GM18499 (cell line): ENCODE measurements around the gene ZNF414.

Experiments used
- ATAC-seq: cut with Tn5 transposase; IDR thresholded peaks from one replicate; pipeline ENCODE4 v1.9.1; 2021; ENCODE audit warnings: moderate number of reproducible peaks; ENCODE audit not compliant: insufficient read depth, unreplicated experiment

The ZNF414 gene

GRCh38 chr19:8469613-8470368 lies 44.2 kb downstream of the ZNF414 start:
- ATAC-seq: no peak

DNA sequence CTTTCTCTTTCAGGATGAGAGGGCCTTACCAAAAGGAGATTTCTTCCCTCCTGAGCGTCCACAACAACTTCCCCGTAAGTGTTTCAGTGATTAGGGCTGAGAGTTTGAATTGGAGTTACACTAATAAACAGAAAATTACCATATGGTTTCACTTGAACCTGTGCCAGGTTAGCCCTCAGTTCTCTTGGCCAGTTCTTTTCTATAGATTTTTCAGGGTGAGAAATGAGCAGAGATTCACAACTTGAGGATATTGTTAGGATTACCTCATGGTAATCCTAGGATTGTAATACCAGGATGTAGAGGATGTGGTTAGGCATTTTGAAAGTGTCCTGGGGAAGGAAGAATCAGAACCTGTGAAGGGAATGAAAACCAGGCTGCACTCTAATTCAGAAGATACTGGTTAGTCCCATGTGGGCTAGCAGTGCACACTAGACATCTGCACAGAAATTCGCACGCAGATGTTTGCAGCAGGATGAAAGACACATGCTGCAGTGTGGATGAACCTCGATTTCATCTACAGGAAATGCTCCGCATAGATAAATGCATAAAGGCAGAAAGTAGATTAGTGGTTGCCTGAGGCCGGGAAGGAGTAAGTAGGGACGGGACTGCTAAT lies 45.1 kb downstream of the ZNF414 start:
- ATAC-seq: no peak

- ATAC-seq: no peak
Measured at GRCh38 chr19:8468124-8468523, 45.8 kb downstream of the ZNF414 start.

DNA sequence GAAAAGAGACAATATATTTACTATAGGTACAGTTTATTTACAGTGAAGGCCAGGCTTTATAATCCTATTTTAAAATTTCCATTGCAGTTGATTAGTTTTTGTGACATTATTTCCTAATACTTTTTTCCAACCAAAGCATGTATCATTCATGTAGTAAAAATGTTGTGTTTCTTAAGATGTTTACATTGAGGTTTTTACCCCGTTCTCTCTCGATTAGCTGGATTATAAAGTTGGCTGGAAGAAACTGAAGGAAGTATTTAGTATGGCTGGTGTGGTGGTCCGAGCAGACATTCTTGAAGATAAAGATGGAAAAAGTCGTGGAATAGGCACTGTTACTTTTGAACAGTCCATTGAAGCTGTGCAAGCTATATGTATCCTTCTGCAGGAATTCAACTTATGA lies 47.9 kb downstream of the ZNF414 start:
- no peak for ATAC-seq

DNA sequence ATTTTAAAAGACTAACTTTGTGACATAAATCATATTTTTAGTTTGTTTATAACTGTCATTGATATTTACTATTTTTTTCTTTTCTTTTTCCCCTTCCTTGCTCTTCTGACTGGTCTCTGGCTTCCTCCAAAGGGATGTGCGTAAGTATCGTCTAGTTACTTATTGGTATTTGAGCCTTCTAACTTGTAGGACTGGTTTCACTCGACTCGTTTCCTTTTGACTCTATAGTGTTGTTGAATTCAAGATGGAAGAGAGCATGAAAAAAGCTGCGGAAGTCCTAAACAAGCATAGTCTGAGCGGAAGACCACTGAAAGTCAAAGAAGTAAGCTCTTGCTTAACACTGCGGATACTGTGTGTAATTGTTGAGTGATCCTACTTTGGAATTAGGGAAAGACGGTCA lies 50.6 kb downstream of the ZNF414 start:
- no peak for ATAC-seq

- ATAC-seq: no peak
Measured at GRCh38 chr19:8462571-8462970, 51.4 kb downstream of the ZNF414 start.

DNA sequence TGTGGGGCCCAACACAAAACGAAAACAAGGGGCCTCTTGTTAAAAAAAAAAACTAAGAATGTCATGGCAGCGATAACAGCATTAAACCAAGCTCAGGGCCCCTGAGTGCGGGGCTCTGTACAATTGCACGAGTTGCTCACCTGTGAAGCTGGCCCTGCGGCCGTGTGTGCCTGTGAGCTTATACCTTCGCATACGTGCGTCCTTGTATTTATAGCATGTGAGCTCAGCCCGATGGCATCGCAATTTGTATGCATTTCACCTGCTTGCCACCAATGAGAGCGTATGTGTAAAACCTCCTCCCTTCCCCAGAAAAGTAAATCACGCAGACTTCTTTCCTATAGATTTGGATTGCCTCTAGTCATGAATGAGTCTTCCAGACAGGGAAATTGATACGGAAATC lies 52.1 kb downstream of the ZNF414 start:
- ATAC-seq: no peak

DNA sequence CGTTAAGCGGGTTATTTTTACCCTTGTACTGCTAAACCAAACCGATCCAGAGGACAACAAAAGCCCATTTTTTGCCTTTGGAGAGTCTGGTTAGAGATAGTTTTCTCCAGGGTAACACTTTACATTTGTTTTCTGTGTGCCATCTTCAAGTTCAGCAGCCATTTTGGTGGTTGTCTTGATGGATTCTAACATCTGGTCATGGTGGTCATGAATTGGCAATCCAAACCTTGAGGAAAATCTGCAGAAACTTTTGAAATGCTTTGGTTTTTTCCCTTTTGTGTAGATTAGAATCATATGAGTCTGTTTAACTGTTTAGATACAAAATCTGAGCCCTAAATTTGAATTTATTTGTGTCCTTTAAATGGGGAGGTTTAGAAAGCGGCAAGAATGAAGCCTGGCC lies 52.6 kb downstream of the ZNF414 start:
- ATAC-seq: no peak

DNA sequence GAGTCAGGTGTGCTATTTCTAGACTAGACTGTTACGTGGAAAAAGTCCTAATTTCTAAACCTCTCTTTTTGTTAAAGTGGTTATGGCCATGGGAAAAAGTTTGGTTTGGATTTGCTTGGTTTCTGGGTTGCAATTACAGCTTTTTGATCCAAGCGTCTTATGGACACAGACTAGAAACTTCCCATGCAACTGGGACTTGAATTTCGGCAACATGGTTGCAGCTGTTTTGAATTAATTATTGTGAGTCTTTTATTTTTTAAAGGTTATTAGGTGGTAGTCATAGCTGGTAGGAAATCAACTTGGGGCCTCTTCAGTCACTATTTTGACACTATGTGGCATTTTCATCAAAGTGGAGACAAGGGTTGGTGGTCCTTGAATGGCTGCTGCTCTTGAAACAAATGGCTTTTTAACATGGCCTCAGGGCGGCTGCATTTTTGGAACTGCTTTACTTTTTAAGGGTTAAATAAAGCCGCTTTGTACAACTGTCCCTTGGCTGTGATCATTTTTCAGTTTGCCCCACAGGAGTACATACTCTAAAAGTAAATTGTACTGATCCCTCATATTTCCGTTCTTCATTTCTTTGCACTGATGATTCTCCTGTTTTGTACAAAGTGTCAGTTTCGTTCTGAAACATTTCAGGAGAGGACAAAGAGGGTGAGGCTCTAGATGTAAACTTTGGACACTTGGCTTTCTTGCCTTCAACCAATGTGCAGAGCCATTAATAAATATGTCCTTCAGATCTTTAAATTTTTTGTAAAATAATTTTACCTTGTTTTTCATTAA lies 53.3 kb downstream of the ZNF414 start:
- ATAC-seq: no peak
